Prostate gland (tissue), 2 donors: ENCODE data around the gene LSM2.

Experiments used
- POLR2AphosphoS5 ChIP-seq: sonication (generic); formaldehyde crosslinking; IDR thresholded peaks from one replicate; pipeline ENCODE4 v1.6.1; 2017; ENCODE audit warnings: antibody characterized with exemption
- TF ChIP-seq, protein P1 (sequence below), 4 experiments: fragments of 200-600 bp in 2 of 4; fragments of 450-650 bp in 2 of 4; sonication (generic) in 2 of 4; IDR thresholded peaks; 1 replicate in 3 of 4; 2 replicates in 1 of 4; pipeline ENCODE4 v1.5.1; 2016 to 2019; ENCODE audit warnings: antibody characterized with exemption in 4 of 4, mild to moderate bottlenecking in 2 of 4, moderate library complexity in 2 of 4

- TF ChIP-seq POLR2AphosphoS5 = peak; percentile 93
- TF ChIP-seq, protein P1, sequence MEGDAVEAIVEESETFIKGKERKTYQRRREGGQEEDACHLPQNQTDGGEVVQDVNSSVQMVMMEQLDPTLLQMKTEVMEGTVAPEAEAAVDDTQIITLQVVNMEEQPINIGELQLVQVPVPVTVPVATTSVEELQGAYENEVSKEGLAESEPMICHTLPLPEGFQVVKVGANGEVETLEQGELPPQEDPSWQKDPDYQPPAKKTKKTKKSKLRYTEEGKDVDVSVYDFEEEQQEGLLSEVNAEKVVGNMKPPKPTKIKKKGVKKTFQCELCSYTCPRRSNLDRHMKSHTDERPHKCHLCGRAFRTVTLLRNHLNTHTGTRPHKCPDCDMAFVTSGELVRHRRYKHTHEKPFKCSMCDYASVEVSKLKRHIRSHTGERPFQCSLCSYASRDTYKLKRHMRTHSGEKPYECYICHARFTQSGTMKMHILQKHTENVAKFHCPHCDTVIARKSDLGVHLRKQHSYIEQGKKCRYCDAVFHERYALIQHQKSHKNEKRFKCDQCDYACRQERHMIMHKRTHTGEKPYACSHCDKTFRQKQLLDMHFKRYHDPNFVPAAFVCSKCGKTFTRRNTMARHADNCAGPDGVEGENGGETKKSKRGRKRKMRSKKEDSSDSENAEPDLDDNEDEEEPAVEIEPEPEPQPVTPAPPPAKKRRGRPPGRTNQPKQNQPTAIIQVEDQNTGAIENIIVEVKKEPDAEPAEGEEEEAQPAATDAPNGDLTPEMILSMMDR (IDR thresholded peaks at IDR 0.05) = peak in 2 of 4 experiments; percentile 59 to 78
These were observed 23.0 kb upstream of the LSM2 start for GRCh38 chr6:31829633-31830283.
